Activated gamma-delta T cell (primary cell): ENCODE results near the gene WASHC4.

Source experiments
- DNase-seq: peaks from one replicate; lab custom pipeline; 2025; lab: John Stamatoyannopoulos, UW
- total RNA-seq, 2 donors: gene quantifications; one replicate each; lab custom pipeline; 2026; lab: John Stamatoyannopoulos, UW

The WASHC4 gene
- 187 to 197 reads per million in 2 donors for total RNA-seq

DNA sequence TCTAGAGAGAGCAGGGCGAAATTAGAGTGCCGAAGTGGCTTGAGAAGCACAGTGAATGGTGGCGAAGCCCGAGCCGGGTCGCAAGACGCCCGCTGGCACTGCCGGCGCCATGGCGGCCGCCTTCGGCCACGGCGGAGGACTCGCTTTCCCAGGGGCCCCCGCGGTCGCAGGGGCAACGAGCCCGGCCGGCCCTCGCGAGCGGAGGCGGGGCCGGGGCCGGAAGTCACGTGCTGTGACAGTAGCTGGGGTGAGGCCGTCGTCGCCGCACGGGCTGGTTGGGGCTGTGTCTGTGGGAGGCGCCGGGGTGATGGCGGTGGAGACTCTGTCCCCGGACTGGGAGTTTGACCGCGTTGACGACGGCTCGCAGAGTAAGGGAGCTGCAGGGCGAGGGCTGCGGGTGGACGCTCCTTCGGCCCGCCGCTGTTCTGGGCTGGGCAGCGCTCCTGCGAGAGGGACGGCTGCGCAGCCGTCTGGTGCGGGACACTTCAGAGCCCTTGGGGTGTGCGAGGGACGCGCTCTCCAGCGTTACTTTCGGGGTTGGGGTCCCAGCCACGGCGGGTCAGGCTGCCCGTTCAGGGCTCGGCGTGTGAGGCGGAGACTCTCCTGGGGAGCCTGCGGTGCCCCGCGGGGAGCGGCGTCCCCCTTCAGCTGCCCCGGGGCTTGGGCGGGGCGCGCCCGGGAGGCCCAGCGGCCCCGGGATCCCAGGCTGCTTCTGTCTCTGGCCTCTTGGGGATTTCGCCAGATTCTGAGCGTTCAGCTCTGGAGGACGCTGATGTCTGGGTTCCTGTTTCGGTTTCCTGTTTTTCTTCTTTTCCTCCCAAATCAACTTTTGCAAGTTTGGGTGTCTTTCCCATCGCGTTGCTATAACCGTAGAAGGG, at the start of gene WASHC4:
Gene WASHC4 (plus strand): TSS at position 238 of the 878 bp plus-strand sequence. CDS start 70 bp downstream, at position 308.
- peak; percentile 93 for DNase-seq

GRCh38 chr12:105060715-105061378, 46.7 kb upstream of the WASHC4 start:
- DNase-seq = no peak

DNA sequence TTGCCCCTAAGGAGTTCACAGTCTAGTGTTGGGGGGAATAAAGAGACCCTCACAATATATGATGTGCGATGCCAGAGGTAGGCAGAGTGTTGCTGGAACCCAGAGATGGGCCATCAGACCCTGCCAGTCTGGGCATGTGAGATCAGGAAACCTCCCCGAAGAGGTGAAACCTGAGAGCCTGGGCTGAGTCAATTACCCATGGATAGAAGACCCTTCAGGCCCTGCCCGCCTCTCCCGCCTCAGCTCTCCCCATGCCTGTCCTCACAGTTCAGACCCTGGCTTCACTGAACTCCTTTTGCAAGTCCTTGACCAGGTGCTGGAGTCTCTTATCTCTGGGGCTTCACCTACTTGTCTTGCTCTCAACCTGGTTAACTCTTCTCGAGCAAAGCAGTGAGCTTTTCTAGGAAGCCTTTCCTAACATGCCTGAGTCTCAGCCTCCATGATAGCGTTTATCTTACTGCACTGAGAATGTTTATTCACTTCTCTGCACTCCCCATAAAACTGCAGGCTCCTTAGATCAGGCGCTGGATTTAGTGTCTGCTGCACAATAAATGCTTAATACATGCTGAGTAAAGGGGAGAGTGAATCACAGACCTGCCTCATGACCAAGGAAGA, 42.9 kb upstream of the WASHC4 start:
- no peak for DNase-seq

GRCh38 chr12:105067511-105068031, 40.0 kb upstream of the WASHC4 start:
- no peak for DNase-seq

DNA sequence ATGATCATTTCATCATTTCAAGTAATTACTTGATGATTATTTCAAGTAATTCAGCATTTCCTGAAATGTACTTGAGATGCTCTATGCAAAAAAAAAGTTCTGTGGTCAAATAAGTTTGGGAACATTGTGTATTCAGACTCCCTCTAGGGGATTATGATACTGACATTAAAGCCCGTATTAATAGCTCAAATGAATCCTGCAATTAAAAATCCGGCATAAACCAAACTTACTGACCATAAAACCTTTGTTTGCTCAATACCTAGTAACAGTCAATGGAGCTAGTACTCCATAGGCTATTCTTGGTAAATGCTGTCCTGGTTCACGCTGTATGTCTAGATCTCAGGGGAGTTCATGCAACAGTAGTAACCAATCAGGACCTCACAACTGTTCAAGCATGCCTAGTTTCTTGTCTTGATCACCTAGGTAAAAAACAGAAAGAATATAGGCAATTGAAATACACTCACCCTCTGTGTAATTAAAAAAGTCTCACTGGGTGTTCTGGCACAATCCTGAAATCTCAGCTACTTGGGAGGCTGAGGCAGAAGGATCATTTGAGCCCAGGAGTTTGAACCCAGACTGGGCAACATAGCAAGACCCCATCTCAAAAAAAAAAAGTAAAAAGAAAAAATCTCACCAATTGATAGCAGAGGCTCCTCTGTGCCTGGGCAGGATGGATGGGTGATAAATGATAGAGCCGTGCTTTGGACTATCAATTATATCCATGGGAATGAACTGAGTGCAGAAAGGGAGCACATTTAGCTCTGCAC, 37.4 kb upstream of the WASHC4 start:
- no peak for DNase-seq

DNA sequence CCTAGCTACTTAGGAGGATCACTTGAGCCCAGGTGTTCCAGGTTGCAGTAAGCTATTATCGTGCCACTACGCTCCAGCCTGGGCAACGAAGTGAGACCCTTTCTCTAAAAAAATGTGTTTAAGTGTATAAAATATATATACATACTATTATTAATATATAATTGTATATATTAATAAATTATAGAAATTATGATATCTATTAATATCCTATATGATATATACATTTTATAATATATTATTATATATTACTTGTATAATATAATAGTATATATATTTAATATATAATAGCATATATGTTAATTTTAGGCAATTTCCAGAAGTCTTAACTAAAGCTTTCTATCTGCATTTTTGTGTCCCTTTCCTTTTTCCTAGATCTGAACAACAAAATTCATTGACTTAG, 35.5 kb upstream of the WASHC4 start:
- no peak for DNase-seq

GRCh38 chr12:105072888-105073488, 34.5 kb upstream of the WASHC4 start:
- DNase-seq = no peak

GRCh38 chr12:105076098-105076497, 31.4 kb upstream of the WASHC4 start:
- DNase-seq = no peak

DNA sequence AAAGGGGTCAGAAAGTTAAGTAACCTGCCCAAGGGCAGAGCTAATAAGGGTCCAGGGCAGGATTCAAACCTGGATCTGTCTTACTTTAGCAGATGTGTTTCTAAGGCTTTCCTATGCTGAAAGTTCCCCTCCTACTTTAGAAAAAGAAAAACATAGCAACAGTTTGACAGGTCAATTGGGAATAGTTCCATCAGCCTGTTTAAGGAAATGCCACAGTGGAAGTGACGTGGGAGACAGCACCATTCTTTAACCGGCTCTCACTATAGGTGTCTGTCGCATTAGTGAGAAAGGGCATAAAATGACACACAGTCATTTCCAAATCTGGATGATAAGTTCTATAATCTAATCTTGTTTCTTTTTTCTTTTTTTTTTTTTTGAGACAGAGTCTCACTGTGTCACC, 30.6 kb upstream of the WASHC4 start:
- no peak for DNase-seq

DNA sequence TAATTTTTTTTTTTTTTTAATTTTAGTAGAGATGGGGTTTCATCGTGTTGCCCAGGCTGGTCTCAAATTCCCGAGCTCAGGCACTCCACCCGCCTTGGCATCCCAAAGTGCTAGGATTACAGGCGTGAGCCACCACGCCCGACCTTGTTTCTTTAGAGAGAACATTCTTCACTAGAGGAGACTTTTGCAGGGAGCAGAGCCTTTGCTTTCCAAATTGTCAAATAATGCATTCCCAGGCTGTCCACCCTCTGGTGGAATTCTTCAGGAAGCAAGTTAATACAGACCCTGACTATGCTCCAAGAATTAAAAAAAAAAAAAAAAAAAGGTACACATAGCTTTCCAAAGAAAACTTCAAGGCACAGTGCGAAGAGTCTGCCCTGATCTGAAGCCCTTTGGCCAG, 30.1 kb upstream of the WASHC4 start:
- DNase-seq = no peak

DNA sequence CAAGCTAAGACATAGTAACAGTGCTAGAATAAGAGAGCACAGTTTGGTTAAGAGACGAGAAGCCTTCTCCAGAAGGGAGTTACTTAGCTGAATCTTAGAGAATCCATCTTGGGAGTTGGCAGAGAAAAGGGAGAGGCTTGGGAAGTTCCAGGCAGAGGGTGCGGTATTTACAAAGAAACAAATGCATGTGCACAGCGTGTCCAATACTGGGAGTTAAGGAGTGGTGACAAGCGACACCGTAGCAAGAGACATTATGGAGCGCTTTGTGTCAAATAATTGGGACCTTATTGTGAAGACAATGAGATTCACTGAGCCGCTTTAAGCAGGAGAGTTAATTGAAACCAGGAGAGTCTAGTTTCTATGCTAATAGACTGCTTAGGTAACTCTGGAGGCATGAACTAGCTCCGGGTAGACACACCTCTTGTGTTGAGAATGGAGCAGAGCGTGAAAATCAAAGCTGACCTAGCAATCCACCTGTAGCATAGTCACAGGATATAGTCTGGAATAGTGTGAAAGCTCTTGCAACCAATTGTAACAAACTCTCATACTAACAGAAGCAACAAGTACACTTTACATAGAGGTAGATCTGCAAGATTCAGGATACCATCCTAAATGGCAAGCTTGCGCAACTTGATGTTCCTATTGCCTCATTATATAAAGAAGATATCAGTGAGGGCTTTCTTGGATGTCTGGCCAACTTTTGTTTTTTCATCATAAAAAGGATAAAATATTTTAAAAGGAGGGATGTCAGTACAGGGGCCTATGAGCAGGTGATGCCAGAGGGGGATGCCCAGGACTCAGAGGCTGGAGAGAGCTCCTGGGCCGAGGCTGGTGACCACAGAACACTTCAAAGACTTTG, 28.6 kb upstream of the WASHC4 start:
- no peak for DNase-seq

GRCh38 chr12:105083031-105083430, 24.5 kb upstream of the WASHC4 start:
- DNase-seq = no peak

GRCh38 chr12:105083551-105084105, 23.9 kb upstream of the WASHC4 start:
- no peak for DNase-seq

GRCh38 chr12:105084251-105085250, 23.0 kb upstream of the WASHC4 start, which contains the start of gene ALDH1L2:
TSS of gene ALDH1L2 (minus strand) at chr12:105084458. CDS start at chr12:105084436, 22 bp downstream.
- DNase-seq = peak; percentile 24

DNA sequence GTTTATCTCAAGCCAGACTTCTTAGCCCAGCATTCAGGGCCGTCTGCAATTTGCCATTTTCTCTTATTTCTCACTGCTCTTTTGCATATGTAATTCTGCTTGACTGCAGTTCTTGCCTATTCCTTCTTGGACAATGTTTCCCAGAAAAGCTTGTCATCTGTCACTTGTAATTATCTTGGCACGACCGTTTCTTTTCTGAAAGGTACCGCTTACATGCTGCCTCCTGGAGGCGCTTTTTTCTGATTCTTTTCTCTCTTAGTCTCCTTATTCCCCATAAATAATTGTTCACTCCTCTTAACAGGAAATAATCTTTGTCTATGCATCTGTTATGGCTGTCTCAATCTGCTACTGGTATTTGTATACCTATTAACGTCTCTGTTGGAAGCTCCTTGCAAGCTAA, 22.0 kb upstream of the WASHC4 start:
- no peak for DNase-seq

DNA sequence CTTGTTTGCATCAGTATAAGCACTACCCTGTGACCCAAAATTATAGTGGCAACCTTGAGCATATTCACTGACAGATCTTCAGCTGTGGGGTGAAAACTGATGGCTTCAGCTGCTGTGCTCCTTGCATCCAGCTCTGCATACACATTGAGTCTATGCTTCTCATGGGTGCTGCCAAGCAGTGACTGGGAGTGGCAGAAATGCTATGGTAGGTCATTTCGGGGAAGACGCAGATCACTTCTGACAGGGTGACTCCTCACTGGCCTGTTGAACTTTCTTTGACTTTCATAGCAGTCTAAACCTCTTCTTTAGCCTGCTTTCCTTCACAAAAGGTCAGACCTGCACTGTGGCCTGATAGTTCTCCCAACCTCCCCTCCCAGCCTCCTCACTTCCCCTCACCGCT, 17.7 kb upstream of the WASHC4 start:
- no peak for DNase-seq

DNA sequence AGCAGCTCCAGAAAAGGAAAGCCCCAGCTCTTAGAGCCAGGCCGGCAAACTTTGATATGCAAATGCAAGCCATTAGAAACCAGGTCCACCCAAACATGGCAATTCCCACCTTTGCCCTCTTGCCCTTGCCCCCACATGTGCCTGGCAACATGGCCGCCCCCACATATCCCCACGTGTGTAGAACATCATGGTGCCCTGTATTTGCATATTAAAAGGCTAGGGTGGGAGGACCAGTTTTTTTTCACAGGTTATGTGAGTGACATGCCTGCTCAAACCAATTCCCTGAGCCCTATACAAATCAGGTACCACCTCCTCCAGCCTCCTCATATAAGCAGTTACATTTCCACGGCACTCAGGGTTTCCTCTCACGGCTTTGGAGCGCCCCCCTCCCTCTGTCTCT, 17.2 kb upstream of the WASHC4 start:
- DNase-seq = no peak

DNA sequence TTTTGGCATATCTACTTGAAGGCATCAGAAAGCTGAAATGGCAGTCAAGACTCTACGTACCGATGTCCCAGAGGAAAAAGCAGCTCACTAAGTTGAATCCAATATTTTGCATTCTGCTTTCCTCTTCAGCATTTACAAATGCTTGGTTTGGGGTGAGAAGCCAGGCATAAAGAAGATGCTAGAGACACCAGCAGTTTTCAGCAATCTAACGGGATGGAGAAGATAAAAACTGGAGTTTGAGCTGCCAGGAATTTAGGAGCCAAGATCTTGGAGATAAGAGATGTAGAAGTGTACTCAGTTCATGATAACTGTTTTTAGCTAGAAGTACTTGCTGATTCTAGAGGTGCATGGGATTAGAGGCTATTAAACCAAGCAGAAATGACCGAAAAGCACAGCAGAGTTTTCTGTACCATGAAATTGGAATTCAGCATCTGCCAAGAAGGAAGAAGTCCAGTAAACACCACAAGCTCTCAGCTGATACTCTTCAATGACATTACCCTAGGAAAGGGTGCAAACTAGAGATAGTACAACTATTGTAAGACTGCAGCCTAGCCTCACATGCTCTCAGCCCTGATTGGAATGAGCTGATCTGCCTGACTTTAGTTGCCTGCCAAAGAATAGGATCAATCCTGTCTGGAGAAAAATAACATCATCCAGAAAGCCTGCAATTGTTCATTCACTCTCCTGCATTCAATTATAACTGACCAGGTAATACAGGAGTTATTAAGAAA, 15.9 kb upstream of the WASHC4 start:
- DNase-seq = no peak
